SK-N-SH treated with all-trans-retinoic acid at 6 μM for 48 hours (cell line): ENCODE results near the gene STARD10.

Source experiments
- ATAC-seq: fragments of 200-7000 bp; cut with Tn5 transposase; 3 replicates; pipeline ENCODE4 v1.9.1; 2020; ENCODE audit warnings: mild to moderate bottlenecking, moderate library complexity
- ARNTL ChIP-seq: fragments of 450-650 bp; formaldehyde crosslinking; IDR thresholded peaks from 2 replicates; pipeline ENCODE4 v1.5.0; 2020; ENCODE audit warnings: low read depth, mild to moderate bottlenecking, moderate library complexity, borderline replicate concordance
- BACH2 ChIP-seq: fragments of 250-450 bp; sonication (Bioruptor Pico); IDR thresholded peaks from 2 replicates; pipeline ENCODE4 v1.9.0; 2021; ENCODE audit warnings: mild to moderate bottlenecking, borderline replicate concordance
- CREB5 ChIP-seq: fragments of 250-450 bp; sonication (Bioruptor Pico); IDR thresholded peaks from 2 replicates; pipeline ENCODE4 v1.5.1; 2020; ENCODE audit warnings: low read depth, mild to moderate bottlenecking, moderate library complexity
- CSDC2 ChIP-seq: fragments of 250-450 bp; sonication (Bioruptor Pico); IDR thresholded peaks from 2 replicates; pipeline ENCODE4 v1.5.0; 2020; ENCODE audit warnings: mild to moderate bottlenecking, moderate library complexity
- ESRRG ChIP-seq: fragments of 250-450 bp; sonication (Bioruptor Pico); IDR thresholded peaks from 2 replicates; pipeline ENCODE4 v1.6.1; 2021; ENCODE audit warnings: mild to moderate bottlenecking
- GLIS3 ChIP-seq: fragments of 250-450 bp; sonication (Bioruptor Pico); IDR thresholded peaks from 2 replicates; pipeline ENCODE4 v1.5.0; 2020; ENCODE audit warnings: mild to moderate bottlenecking, moderate library complexity
- ISL1 ChIP-seq: fragments of 250-450 bp; sonication (Bioruptor Pico); IDR thresholded peaks from 2 replicates; pipeline ENCODE4 v2.1.2; 2022; ENCODE audit warnings: mild to moderate bottlenecking, moderate library complexity
- OSR1 ChIP-seq: fragments of 250-450 bp; sonication (Bioruptor Pico); IDR thresholded peaks from 2 replicates; pipeline ENCODE4 v1.8.0; 2022; ENCODE audit warnings: moderate library complexity, mild to moderate bottlenecking, inconsistent platforms
- POU6F1 ChIP-seq: fragments of 250-450 bp; sonication (Bioruptor Pico); IDR thresholded peaks from 2 replicates; pipeline ENCODE4 v1.8.0; 2021; ENCODE audit warnings: low read depth, mild to moderate bottlenecking, moderate library complexity, borderline replicate concordance
- PPARA ChIP-seq: fragments of 250-450 bp; sonication (Bioruptor Pico); IDR thresholded peaks from 2 replicates; pipeline ENCODE4 v1.5.0; 2020; ENCODE audit warnings: mild to moderate bottlenecking, borderline replicate concordance
- RARB ChIP-seq: fragments of 250-450 bp; sonication (Bioruptor Pico); IDR thresholded peaks from 2 replicates; pipeline ENCODE4 v1.8.0; 2021; ENCODE audit warnings: mild to moderate bottlenecking, moderate library complexity
- SNAI2 ChIP-seq: fragments of 250-450 bp; sonication (Bioruptor Pico); IDR thresholded peaks from 2 replicates; pipeline ENCODE4 v1.5.0; 2020; ENCODE audit warnings: mild to moderate bottlenecking, moderate library complexity
- TCF4 ChIP-seq: fragments of 250-450 bp; sonication (Bioruptor Pico); IDR thresholded peaks from 2 replicates; pipeline ENCODE4 v1.8.0; 2021; ENCODE audit warnings: mild to moderate bottlenecking, moderate library complexity, borderline replicate concordance
- TOX ChIP-seq: fragments of 250-450 bp; sonication (Bioruptor Pico); IDR thresholded peaks from 2 replicates; pipeline ENCODE4 v1.8.0; 2021; ENCODE audit warnings: mild to moderate bottlenecking, moderate library complexity, borderline replicate concordance
- ZC3H10 ChIP-seq: fragments of 250-450 bp; sonication (Bioruptor Pico); IDR thresholded peaks from 2 replicates; pipeline ENCODE4 v1.5.1; 2021; ENCODE audit warnings: mild to moderate bottlenecking, moderate library complexity
- ZFP3 ChIP-seq: fragments of 250-450 bp; sonication (Bioruptor Pico); IDR thresholded peaks from 2 replicates; pipeline ENCODE4 v1.5.0; 2020; ENCODE audit warnings: mild to moderate bottlenecking, moderate library complexity
- ZFP30 ChIP-seq: fragments of 450-650 bp; formaldehyde crosslinking; IDR thresholded peaks from 2 replicates; pipeline ENCODE4 v1.5.0; 2022; ENCODE audit warnings: mild to moderate bottlenecking, moderate library complexity
- ZNF70 ChIP-seq: fragments of 450-650 bp; formaldehyde crosslinking; IDR thresholded peaks from 2 replicates; pipeline ENCODE4 v1.5.0; 2020; ENCODE audit warnings: mild to moderate bottlenecking, moderate library complexity
- ZNF8 ChIP-seq: fragments of 450-650 bp; formaldehyde crosslinking; IDR thresholded peaks from 2 replicates; pipeline ENCODE4 v1.5.0; 2020; ENCODE audit warnings: mild to moderate bottlenecking, moderate library complexity
- TF ChIP-seq, protein P1 (sequence below): fragments of 250-450 bp; sonication (Bioruptor Pico); IDR thresholded peaks from 2 replicates; pipeline ENCODE4 v1.5.0; 2020; ENCODE audit warnings: mild to moderate bottlenecking, moderate library complexity
- TF ChIP-seq, protein P2 (sequence below): fragments of 250-450 bp; sonication (Bioruptor Pico); IDR thresholded peaks from 2 replicates; pipeline ENCODE4 v1.8.0; 2020; ENCODE audit warnings: mild to moderate bottlenecking, moderate library complexity, borderline replicate concordance

The STARD10 gene

GRCh38 chr11:72722050-72722748 lies 71.6 kb downstream of the STARD10 start:
- TF ChIP-seq ZC3H10 (CRISPR knock-in tag) (no peak), GLIS3 (CRISPR knock-in tag) (no peak), TCF4 (CRISPR knock-in tag) (no peak), ZNF70 (no peak), ESRRG (CRISPR knock-in tag) (no peak), ZFP30 (CRISPR knock-in tag) (no peak)
- TF ChIP-seq, protein P1, sequence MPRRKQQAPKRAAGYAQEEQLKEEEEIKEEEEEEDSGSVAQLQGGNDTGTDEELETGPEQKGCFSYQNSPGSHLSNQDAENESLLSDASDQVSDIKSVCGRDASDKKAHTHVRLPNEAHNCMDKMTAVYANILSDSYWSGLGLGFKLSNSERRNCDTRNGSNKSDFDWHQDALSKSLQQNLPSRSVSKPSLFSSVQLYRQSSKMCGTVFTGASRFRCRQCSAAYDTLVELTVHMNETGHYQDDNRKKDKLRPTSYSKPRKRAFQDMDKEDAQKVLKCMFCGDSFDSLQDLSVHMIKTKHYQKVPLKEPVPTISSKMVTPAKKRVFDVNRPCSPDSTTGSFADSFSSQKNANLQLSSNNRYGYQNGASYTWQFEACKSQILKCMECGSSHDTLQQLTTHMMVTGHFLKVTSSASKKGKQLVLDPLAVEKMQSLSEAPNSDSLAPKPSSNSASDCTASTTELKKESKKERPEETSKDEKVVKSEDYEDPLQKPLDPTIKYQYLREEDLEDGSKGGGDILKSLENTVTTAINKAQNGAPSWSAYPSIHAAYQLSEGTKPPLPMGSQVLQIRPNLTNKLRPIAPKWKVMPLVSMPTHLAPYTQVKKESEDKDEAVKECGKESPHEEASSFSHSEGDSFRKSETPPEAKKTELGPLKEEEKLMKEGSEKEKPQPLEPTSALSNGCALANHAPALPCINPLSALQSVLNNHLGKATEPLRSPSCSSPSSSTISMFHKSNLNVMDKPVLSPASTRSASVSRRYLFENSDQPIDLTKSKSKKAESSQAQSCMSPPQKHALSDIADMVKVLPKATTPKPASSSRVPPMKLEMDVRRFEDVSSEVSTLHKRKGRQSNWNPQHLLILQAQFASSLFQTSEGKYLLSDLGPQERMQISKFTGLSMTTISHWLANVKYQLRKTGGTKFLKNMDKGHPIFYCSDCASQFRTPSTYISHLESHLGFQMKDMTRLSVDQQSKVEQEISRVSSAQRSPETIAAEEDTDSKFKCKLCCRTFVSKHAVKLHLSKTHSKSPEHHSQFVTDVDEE, result no peak
- ATAC-seq, result peak; percentile 98

DNA sequence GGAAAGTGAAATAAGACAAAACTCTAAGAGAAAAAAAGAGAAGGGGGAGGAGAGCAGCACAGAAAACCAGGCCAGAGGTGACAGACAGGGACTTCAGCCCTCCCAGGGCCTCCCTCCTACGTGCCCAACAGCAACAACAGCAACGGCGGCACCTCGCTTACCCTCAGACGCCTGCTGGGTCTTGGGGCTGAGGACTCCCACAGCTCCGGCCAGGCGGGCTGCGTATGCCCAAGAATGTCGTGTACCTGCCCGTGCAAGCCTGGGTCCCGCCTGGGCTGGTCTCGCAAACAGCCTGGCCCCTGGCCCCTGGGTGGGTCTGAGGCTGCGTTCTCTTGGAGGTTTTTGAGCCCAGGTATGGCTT lies 72.2 kb downstream of the STARD10 start:
- TF ChIP-seq ESRRG (CRISPR knock-in tag) (no peak), CSDC2 (CRISPR knock-in tag) (no peak)
- peak; percentile 7 for ATAC-seq

GRCh38 chr11:72721276-72721675 lies 72.6 kb downstream of the STARD10 start:
- TF ChIP-seq OSR1 (CRISPR knock-in tag) (no peak), ISL1 (CRISPR knock-in tag) (no peak), PPARA (no peak), ZNF8 (no peak), SNAI2 (CRISPR knock-in tag) (no peak), ZC3H10 (CRISPR knock-in tag) (no peak), ZFP3 (no peak), RARB (CRISPR knock-in tag) (no peak), ARNTL (CRISPR knock-in tag) (no peak), ESRRG (CRISPR knock-in tag) (no peak), BACH2 (no peak), POU6F1 (CRISPR knock-in tag) (no peak), TOX (CRISPR knock-in tag) (no peak), TCF4 (CRISPR knock-in tag) (no peak)
- TF ChIP-seq, protein P1, result no peak
- ATAC-seq, result no peak

DNA sequence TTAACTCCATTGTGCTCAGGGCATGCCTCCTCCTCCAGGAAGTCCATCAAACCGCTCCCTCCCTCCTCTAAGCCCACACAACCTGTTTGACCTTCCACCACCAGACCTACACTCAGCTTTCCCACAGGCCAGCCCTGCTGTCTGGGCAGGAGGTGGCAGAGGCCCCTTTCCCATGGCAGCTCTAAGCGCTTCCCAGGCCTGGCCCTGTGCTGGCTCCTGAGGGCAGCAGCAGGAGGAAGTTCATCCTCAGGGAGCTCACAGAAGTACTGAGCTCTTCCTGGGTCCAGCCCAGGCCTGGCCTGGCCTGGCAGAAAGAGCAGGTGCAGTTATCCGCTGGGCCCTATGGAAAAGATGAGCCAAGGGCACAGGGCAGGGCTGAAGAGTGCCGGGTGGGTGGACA lies 73.1 kb downstream of the STARD10 start:
- TF ChIP-seq ZNF70, result no peak
- no peak for TF ChIP-seq TOX (CRISPR knock-in tag)
- TF ChIP-seq RARB (CRISPR knock-in tag), result no peak
- no peak for ATAC-seq

DNA sequence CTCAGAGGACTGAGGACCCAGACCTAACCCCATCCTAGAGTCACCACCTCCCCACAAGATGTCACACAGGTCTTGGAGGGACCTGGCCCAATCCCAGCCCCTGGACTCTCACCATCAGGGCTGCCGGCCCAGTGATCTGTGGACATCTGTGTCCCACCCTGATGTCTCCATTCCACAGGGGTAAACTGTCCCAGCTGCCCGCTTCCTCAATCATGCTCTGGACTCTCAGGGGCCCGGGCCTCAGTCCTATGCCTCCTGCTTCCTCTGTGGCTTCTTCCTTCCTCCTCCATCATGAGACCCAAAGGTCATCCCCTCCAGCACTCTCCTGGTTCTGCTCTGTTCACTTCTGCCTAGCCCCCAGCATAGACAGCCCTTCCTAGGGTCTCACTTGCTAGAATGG lies 73.8 kb downstream of the STARD10 start:
- ATAC-seq, result no peak
- TF ChIP-seq CREB5 (CRISPR knock-in tag) (no peak), SNAI2 (CRISPR knock-in tag) (no peak), ESRRG (CRISPR knock-in tag) (no peak), BACH2 (no peak), ARNTL (CRISPR knock-in tag) (no peak), GLIS3 (CRISPR knock-in tag) (no peak), ZFP30 (CRISPR knock-in tag) (no peak), ZFP3 (no peak)
- TF ChIP-seq, protein P2, sequence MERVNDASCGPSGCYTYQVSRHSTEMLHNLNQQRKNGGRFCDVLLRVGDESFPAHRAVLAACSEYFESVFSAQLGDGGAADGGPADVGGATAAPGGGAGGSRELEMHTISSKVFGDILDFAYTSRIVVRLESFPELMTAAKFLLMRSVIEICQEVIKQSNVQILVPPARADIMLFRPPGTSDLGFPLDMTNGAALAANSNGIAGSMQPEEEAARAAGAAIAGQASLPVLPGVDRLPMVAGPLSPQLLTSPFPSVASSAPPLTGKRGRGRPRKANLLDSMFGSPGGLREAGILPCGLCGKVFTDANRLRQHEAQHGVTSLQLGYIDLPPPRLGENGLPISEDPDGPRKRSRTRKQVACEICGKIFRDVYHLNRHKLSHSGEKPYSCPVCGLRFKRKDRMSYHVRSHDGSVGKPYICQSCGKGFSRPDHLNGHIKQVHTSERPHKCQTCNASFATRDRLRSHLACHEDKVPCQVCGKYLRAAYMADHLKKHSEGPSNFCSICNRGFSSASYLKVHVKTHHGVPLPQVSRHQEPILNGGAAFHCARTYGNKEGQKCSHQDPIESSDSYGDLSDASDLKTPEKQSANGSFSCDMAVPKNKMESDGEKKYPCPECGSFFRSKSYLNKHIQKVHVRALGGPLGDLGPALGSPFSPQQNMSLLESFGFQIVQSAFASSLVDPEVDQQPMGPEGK (CRISPR knock-in tag), result no peak
- TF ChIP-seq, protein P1, result no peak
